ENCODE measurements around the gene CCS.
"Not testable (repeated sequence)": the region's sequence is repeated elsewhere in the genome, so short reads cannot be mapped to it uniquely, and the experiment has no call there.

The CCS gene

DNA sequence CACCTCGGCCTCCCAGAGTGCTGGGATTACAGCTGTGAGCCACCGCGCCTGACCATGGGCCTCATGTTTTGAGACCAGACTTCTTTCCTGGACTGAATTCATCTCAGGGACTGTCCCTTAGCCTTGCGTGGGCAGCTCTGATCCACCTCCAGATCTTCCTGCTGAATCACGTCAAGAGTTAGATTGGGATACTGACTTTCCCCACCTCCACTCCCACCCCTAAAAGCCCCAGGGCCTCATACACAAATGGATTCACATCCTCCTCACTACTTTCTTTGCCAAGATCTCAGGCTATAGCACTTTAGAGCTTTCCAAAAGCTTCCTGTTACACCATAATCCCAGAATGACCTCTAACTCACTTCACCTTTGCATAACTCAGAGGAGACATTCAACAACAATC, 12.2 kb upstream of the CCS start:
- H3K36me3 ChIP-seq (ENCODE audit: control insufficient read depth in 1 of 2, insufficient read depth in 2 of 2, low read length in 2 of 2), result no peaks in the 10 kb centered on the region
- H3K4me1 ChIP-seq (ENCODE audit: control insufficient read depth in 1 of 2, insufficient read depth in 2 of 2, low read length in 2 of 2), result no peaks in the 10 kb centered on the region
- peaks cover 2% of the 10 kb centered on the region for H3K9me3 ChIP-seq (ENCODE audit: insufficient read depth, low read depth, low read length)
- no peak overlapping the region for H4K91ac ChIP-seq (ENCODE audit: low read depth, low read length)
- no peak overlapping the region for H3K4ac ChIP-seq (ENCODE audit: low read depth, low read length)
- H2AK5ac ChIP-seq (ENCODE audit: low read length), result no peak overlapping the region
- H4K8ac ChIP-seq (ENCODE audit: low read depth, low read length), result no peak overlapping the region
- no peak overlapping the region for H3K14ac ChIP-seq (ENCODE audit: low read length)
- H4K12ac ChIP-seq (ENCODE audit: low read depth, low read length), result no peak overlapping the region
- H3K4me2 ChIP-seq (ENCODE audit: low read length), result no peak overlapping the region
- no peak overlapping the region for H3K18ac ChIP-seq (ENCODE audit: low read length)
- H2BK120ac ChIP-seq (ENCODE audit: insufficient read depth, low read length, poor library complexity), result no peak overlapping the region
- no peak for DNase-seq
- H3K79me1 ChIP-seq (ENCODE audit: low read length), result no peaks in the 10 kb centered on the region
- WGBS (ENCODE audit: extremely low coverage, insufficient coverage, insufficient read length), result no CpG with 5 or more reads among the region's 5 CpGs
- no peak overlapping the region for H2BK12ac ChIP-seq (ENCODE audit: low read length)
- no peak overlapping the region for H2AFZ ChIP-seq (ENCODE audit: insufficient read depth, low read length, poor library complexity)
- no peak overlapping the region for H3K27ac ChIP-seq (ENCODE audit: low read depth, low read length)
- H3K23ac ChIP-seq (ENCODE audit: low read length), result no peak overlapping the region
- H3K9ac ChIP-seq (ENCODE audit: low read length), result no peak overlapping the region
- no peaks in the 10 kb centered on the region for H3K79me2 ChIP-seq (ENCODE audit: control insufficient read depth, insufficient read depth, low read length, poor library complexity)
- no peak overlapping the region for H3K4me3 ChIP-seq (ENCODE audit: low read depth, low read length)
- H3K27me3 ChIP-seq (ENCODE audit: insufficient read depth, low read length), result no peaks in the 10 kb centered on the region
- H2BK5ac ChIP-seq (ENCODE audit: low read depth, low read length, poor library complexity), result no peak overlapping the region

DNA sequence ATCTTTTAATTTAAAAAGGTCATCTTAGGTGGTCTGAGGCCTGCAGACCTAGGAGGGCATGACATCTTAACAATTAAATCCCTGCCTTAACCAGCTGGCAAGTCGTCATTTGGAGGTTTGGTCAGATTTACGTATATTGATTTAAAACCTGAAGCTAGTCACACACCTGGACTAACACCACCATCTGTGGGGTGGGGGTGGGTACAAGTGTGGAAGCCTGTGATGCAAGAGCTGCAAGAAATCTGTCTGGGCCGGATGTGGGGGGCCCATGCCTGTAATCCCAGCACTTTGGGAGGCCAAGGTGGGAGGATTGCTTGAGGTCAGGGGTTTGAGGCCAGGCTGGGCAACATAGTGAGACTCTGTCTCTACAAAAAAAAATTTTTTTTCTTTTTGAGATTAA, 11.7 kb upstream of the CCS start:
- H3K4me2 ChIP-seq (ENCODE audit: low read length), result no peak overlapping the region
- no peaks in the 10 kb centered on the region for H3K79me2 ChIP-seq (ENCODE audit: control insufficient read depth, insufficient read depth, low read length, poor library complexity)
- H3K9ac ChIP-seq (ENCODE audit: low read length), result no peak overlapping the region
- H3K27ac ChIP-seq (ENCODE audit: low read depth, low read length), result no peak overlapping the region
- H3K14ac ChIP-seq (ENCODE audit: low read length), result no peak overlapping the region
- no peak overlapping the region for H2AK5ac ChIP-seq (ENCODE audit: low read length)
- no peak overlapping the region for H4K12ac ChIP-seq (ENCODE audit: low read depth, low read length)
- no peaks in the 10 kb centered on the region for H3K27me3 ChIP-seq (ENCODE audit: insufficient read depth, low read length)
- H3K4me3 ChIP-seq (ENCODE audit: low read depth, low read length), result no peak overlapping the region
- WGBS (ENCODE audit: extremely low coverage, insufficient coverage, insufficient read length), result no CpG with 5 or more reads among the region's 3 CpGs
- H3K23ac ChIP-seq (ENCODE audit: low read length), result no peak overlapping the region
- no peak overlapping the region for H3K4ac ChIP-seq (ENCODE audit: low read depth, low read length)
- no peak overlapping the region for H4K8ac ChIP-seq (ENCODE audit: low read depth, low read length)
- no peak for DNase-seq
- H3K4me1 ChIP-seq (ENCODE audit: control insufficient read depth in 1 of 2, insufficient read depth in 2 of 2, low read length in 2 of 2), result no peaks in the 10 kb centered on the region
- peaks cover 2% of the 10 kb centered on the region for H3K9me3 ChIP-seq (ENCODE audit: insufficient read depth, low read depth, low read length)
- H2BK5ac ChIP-seq (ENCODE audit: low read depth, low read length, poor library complexity), result no peak overlapping the region
- H4K91ac ChIP-seq (ENCODE audit: low read depth, low read length), result no peak overlapping the region
- no peaks in the 10 kb centered on the region for H3K36me3 ChIP-seq (ENCODE audit: control insufficient read depth in 1 of 2, insufficient read depth in 2 of 2, low read length in 2 of 2)
- H2AFZ ChIP-seq (ENCODE audit: insufficient read depth, low read length, poor library complexity), result no peak overlapping the region
- no peaks in the 10 kb centered on the region for H3K79me1 ChIP-seq (ENCODE audit: low read length)
- no peak overlapping the region for H2BK12ac ChIP-seq (ENCODE audit: low read length)
- no peak overlapping the region for H3K18ac ChIP-seq (ENCODE audit: low read length)
- H2BK120ac ChIP-seq (ENCODE audit: insufficient read depth, low read length, poor library complexity), result no peak overlapping the region

DNA sequence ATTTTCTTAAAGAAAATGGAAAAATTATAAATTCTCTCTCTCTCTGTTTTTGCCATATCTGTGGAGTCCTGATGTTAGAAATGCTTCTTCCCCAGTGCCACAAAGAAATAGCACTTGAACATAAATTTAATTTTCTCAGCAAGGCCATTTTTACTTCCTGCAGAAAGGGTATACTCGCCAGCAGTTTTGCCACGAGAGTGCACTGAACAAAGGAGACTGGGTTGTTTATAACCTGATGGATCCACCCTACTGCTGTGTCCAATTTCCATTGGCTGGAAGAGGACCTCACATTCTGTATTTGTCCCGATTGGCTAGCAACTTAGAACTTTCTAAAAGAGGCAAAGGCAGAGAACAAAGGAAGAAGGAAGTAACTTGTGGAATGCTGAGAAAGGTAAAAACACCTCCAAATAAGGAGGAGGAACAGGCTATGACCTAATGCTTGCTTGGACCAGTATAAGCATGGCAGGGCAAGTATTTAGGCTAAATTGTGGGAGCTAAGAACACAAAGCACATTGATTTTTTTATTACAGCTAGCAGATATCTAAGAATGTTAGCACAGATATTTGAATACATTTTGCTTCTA, 10.3 kb upstream of the CCS start:
- H3K4me1 ChIP-seq (ENCODE audit: control insufficient read depth in 1 of 2, insufficient read depth in 2 of 2, low read length in 2 of 2); DNase-seq; H3K18ac ChIP-seq (ENCODE audit: low read length); H3K4me2 ChIP-seq (ENCODE audit: low read length); H2BK5ac ChIP-seq (ENCODE audit: low read depth, low read length, poor library complexity); H2AFZ ChIP-seq (ENCODE audit: insufficient read depth, low read length, poor library complexity); H3K4ac ChIP-seq (ENCODE audit: low read depth, low read length); H2BK120ac ChIP-seq (ENCODE audit: insufficient read depth, low read length, poor library complexity); H3K4me3 ChIP-seq (ENCODE audit: low read depth, low read length); H2BK12ac ChIP-seq (ENCODE audit: low read length); H4K91ac ChIP-seq (ENCODE audit: low read depth, low read length); H3K27me3 ChIP-seq (ENCODE audit: insufficient read depth, low read length); H3K36me3 ChIP-seq (ENCODE audit: control insufficient read depth in 1 of 2, insufficient read depth in 2 of 2, low read length in 2 of 2); H3K23ac ChIP-seq (ENCODE audit: low read length); H3K79me2 ChIP-seq (ENCODE audit: control insufficient read depth, insufficient read depth, low read length, poor library complexity); H3K79me1 ChIP-seq (ENCODE audit: low read length); H3K9me3 ChIP-seq (ENCODE audit: insufficient read depth, low read depth, low read length); H3K14ac ChIP-seq (ENCODE audit: low read length); H2AK5ac ChIP-seq (ENCODE audit: low read length); H3K9ac ChIP-seq (ENCODE audit: low read length); H4K8ac ChIP-seq (ENCODE audit: low read depth, low read length); H4K12ac ChIP-seq (ENCODE audit: low read depth, low read length); H3K27ac ChIP-seq (ENCODE audit: low read depth, low read length): not testable (repeated sequence)
- WGBS (ENCODE audit: extremely low coverage, insufficient coverage, insufficient read length), result no CpG with 5 or more reads among the region's 3 CpGs

DNA sequence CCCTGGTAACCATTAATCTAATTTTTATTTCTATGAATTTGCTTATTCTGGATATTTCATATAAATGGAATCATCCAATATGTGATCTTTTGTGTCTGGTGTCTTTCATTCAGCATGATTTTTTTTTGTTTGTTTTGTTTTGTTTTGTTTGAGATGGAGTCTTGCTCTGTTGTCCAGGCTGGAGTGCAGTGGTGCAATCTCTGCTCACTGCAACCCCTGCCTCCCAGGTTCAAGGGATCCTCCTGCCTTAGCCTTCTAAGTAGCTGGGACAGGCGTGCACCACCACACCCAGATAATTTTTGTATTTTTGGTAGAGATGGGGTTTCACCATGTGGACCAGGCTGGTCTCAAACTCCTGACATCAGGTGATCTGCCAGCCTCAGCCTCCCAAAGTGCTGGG, 7.5 kb upstream of the CCS start:
- not testable (repeated sequence) for H2AFZ ChIP-seq (ENCODE audit: insufficient read depth, low read length, poor library complexity); H3K9me3 ChIP-seq (ENCODE audit: insufficient read depth, low read depth, low read length); H3K4me3 ChIP-seq (ENCODE audit: low read depth, low read length); H3K9ac ChIP-seq (ENCODE audit: low read length); H3K79me1 ChIP-seq (ENCODE audit: low read length); H2BK5ac ChIP-seq (ENCODE audit: low read depth, low read length, poor library complexity); H3K27ac ChIP-seq (ENCODE audit: low read depth, low read length); H3K4me2 ChIP-seq (ENCODE audit: low read length); H3K18ac ChIP-seq (ENCODE audit: low read length); H3K4ac ChIP-seq (ENCODE audit: low read depth, low read length); H3K14ac ChIP-seq (ENCODE audit: low read length); H2AK5ac ChIP-seq (ENCODE audit: low read length); H3K4me1 ChIP-seq (ENCODE audit: control insufficient read depth in 1 of 2, insufficient read depth in 2 of 2, low read length in 2 of 2); H4K91ac ChIP-seq (ENCODE audit: low read depth, low read length); DNase-seq; H2BK120ac ChIP-seq (ENCODE audit: insufficient read depth, low read length, poor library complexity); H3K36me3 ChIP-seq (ENCODE audit: control insufficient read depth in 1 of 2, insufficient read depth in 2 of 2, low read length in 2 of 2); H3K23ac ChIP-seq (ENCODE audit: low read length); H3K27me3 ChIP-seq (ENCODE audit: insufficient read depth, low read length); H3K79me2 ChIP-seq (ENCODE audit: control insufficient read depth, insufficient read depth, low read length, poor library complexity); H4K12ac ChIP-seq (ENCODE audit: low read depth, low read length); H2BK12ac ChIP-seq (ENCODE audit: low read length); H4K8ac ChIP-seq (ENCODE audit: low read depth, low read length)
- WGBS (ENCODE audit: extremely low coverage, insufficient coverage, insufficient read length), result no CpG with 5 or more reads among the region's 1 CpG
